ENCODE data around the gene AMMECR1L.
"Not testable (repeated sequence)": the region's sequence is repeated elsewhere in the genome, so short reads cannot be mapped to it uniquely, and the experiment has no call there.

Gene AMMECR1L

DNA sequence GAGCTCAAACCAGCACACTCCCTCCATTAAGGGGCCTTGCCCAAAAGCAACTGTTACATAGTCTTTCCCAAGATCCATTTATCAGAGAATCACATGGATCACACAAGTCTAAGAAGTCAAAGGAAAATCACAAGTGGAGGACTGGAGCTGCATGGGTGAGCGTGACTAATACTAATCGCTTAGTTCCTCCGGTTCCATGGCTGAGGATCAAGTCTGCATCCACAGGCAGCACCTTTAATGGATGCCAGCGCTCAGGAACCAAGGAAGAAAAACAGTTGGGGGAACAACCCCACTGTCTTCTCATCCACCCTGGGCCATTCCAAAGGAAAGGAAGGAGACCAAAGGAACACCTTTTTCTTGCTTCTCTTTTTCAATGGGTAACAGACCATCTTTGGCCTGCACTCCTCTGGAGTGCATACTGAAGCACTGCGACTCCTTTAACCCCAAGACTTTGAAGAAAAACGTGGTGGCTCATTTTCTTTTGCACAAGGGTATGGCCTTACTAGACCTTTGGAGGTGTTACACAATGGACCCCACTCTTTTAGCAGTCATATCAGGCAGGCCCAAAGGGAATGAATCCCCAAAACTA, 65.6 kb downstream of the AMMECR1L start:
- TF ChIP-seq, protein P1, sequence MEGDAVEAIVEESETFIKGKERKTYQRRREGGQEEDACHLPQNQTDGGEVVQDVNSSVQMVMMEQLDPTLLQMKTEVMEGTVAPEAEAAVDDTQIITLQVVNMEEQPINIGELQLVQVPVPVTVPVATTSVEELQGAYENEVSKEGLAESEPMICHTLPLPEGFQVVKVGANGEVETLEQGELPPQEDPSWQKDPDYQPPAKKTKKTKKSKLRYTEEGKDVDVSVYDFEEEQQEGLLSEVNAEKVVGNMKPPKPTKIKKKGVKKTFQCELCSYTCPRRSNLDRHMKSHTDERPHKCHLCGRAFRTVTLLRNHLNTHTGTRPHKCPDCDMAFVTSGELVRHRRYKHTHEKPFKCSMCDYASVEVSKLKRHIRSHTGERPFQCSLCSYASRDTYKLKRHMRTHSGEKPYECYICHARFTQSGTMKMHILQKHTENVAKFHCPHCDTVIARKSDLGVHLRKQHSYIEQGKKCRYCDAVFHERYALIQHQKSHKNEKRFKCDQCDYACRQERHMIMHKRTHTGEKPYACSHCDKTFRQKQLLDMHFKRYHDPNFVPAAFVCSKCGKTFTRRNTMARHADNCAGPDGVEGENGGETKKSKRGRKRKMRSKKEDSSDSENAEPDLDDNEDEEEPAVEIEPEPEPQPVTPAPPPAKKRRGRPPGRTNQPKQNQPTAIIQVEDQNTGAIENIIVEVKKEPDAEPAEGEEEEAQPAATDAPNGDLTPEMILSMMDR (IDR thresholded peaks at IDR 0.05; ENCODE audit: control insufficient read depth, insufficient read depth, low read depth, low read length, missing control alignments) = no peak
- DNase-seq (ENCODE audit: low read depth) = no peak
- no peak overlapping the region for H3K4me3 ChIP-seq (ENCODE audit: control insufficient read depth, low read depth, low read length)

DNA sequence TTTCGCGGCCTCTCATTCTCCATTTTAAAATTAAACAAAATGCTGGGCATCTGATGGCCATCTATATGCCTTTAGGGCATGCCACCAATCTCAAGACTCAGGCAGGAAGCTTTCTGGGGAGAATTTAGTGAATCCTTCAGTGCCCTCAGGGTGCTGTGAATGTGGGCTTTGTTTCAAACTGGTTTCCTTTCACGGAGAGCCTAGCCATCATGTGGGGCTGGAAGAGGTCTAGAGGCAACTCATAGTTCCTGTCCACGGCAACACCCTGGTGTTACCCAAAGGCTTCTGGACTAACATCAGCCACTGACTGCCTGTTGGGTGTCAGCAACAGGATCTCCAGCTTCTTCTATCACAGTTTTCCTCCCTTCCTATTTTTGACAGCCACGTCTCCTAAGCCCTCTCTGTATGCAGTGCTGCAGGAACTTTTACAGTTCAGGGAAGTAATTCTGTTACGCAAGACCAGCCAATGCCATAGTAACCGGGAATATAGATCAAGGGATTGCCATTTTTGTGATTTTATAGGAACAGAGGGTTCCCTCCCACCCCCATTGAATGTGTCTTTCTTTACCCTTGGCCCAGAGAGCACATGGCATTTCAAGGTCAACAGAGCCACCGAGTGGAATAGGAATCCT, 66.8 kb downstream of the AMMECR1L start:
- DNase-seq (ENCODE audit: low read depth) = no peak
- H3K4me3 ChIP-seq (ENCODE audit: control insufficient read depth, low read depth, low read length) = no peak overlapping the region
- TF ChIP-seq, protein P1 (IDR thresholded peaks at IDR 0.05; ENCODE audit: control insufficient read depth, insufficient read depth, low read depth, low read length, missing control alignments) = no peak

DNA sequence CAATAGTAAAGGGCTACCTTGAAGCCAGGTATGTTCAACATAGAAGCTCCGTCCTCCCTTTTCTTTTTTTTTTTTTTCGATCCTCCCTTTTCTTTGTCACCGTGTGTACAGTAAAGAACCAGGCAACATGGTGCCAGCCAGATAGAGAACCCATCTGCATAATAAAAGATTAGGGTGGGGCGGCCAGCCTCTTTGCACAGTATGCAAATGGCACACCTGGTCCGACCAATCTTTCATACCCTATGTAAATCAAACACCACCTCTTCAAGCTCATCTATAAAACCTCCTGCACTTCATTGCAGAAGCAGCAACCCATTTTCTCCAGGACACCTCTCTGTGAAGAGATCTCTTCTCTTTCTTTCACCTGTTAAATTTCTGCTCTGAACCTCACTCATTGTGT, 67.5 kb downstream of the AMMECR1L start:
- no peak for DNase-seq (ENCODE audit: low read depth)
- H3K4me3 ChIP-seq (ENCODE audit: control insufficient read depth, low read depth, low read length) = no peak overlapping the region
- TF ChIP-seq, protein P1 (IDR thresholded peaks at IDR 0.05; ENCODE audit: control insufficient read depth, insufficient read depth, low read depth, low read length, missing control alignments) = no peak

DNA sequence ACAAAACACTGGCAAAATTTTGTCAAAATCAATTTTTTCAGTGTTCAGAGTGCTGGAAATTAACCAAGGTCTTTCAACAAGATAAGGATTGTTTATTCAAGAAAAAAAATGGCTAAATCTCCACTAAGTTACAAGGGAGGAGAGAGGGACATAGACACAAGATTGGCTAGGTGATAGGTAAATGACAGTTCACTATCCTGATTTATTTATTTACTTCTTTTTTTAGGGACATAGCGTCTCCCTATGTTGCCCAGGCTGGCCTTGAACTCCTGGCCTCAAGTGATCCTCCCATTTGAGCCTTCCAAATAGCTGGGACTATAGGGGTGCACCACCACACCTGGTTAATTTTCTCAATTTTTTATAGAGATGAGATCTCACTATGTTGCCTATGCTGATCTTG, 71.1 kb downstream of the AMMECR1L start:
- no peak for DNase-seq (ENCODE audit: low read depth)
- no peak overlapping the region for H3K4me3 ChIP-seq (ENCODE audit: control insufficient read depth, low read depth, low read length)
- TF ChIP-seq, protein P1 (IDR thresholded peaks at IDR 0.05; ENCODE audit: control insufficient read depth, insufficient read depth, low read depth, low read length, missing control alignments) = no peak

DNA sequence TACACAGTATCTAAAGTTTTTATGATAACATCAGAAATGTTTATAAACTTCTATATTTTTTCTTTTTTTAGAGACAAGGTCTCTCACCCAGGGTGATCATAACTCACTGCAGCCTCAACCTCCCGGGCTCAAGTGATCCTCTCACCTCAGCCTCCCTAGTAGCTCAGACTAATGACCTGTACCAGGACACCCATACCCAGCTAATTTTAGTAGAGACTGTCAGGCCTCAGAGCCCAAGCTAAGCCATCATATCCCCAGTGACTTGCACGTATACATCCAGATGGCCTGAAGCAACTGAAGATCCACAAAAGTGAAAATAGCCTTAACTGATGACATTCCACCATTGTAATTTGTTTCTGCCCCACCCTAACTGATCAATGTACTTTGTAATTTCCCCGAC, 73.3 kb downstream of the AMMECR1L start:
- not testable (repeated sequence) for DNase-seq (ENCODE audit: low read depth)

More for the DNA sequence above, 73.3 kb downstream of the AMMECR1L start:
- not testable (repeated sequence) for H3K4me3 ChIP-seq (ENCODE audit: control insufficient read depth, low read depth, low read length)
